Stomach (tissue), 4 donors: ENCODE measurements around the gene TENM4.

Experiments
- POLR2A ChIP-seq, 4 donors: fragments of 450-650 bp; IDR thresholded peaks; one replicate each; pipeline ENCODE4 v1.6.1; 2016; ENCODE audit warnings: antibody characterized with exemption in 4 of 4, control low read depth in 2 of 4, mild to moderate bottlenecking in 1 of 4, moderate library complexity in 1 of 4
- TF ChIP-seq, protein P1 (sequence below), 7 experiments: fragments of 450-650 bp in 4 of 7; fragments of 200-600 bp in 3 of 7; sonication (generic) in 3 of 7; IDR thresholded peaks; one replicate each; pipeline ENCODE4 v1.5.1; 2016 to 2019; ENCODE audit warnings: antibody characterized with exemption in 7 of 7, control low read depth in 2 of 7, mild to moderate bottlenecking in 1 of 7

DNA sequence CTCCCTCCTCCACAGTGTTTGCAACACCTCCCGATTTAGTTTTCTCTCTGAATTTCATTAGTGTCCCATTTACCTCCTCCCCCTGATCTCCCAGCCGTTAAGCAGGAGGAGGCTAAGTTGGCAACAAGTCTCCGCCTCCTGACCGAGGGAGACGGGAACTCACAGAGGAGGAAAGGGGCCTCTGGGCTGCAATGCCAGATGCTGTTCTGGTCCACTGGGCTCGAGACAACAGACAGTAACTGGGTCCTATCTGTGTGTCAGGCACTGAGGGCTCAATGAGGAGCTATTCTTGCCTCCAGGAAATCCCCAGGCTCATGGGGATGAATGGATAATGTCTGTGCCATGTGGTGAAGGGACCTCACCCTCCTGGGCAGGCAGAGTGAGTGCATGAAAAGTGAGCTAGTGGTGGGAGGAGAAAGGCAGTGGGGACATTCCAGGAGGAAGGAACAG, 228.1 kb downstream of the TENM4 start:
- TF ChIP-seq, protein P1, sequence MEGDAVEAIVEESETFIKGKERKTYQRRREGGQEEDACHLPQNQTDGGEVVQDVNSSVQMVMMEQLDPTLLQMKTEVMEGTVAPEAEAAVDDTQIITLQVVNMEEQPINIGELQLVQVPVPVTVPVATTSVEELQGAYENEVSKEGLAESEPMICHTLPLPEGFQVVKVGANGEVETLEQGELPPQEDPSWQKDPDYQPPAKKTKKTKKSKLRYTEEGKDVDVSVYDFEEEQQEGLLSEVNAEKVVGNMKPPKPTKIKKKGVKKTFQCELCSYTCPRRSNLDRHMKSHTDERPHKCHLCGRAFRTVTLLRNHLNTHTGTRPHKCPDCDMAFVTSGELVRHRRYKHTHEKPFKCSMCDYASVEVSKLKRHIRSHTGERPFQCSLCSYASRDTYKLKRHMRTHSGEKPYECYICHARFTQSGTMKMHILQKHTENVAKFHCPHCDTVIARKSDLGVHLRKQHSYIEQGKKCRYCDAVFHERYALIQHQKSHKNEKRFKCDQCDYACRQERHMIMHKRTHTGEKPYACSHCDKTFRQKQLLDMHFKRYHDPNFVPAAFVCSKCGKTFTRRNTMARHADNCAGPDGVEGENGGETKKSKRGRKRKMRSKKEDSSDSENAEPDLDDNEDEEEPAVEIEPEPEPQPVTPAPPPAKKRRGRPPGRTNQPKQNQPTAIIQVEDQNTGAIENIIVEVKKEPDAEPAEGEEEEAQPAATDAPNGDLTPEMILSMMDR (IDR thresholded peaks at IDR 0.05) = no peak
- no peak for TF ChIP-seq POLR2A (IDR thresholded peaks at IDR 0.05)
